Natural killer cell (primary cell): ENCODE measurements around the gene EEFSEC. TPM values are rescaled to one million over a fixed set of nuclear protein-coding genes. Genes with fewer than 3 reads are reported as not detected.

Source experiments
- ATAC-seq, 3 donors: fragments of 150-1000 bp in 2 of 3; fragments of 200-7000 bp in 1 of 3; cut with Tn5 transposase; 1 replicate in 1 of 3; 2 replicates in 2 of 3; pipeline ENCODE4 v1.10.0; 2021; ENCODE audit warnings: mild to moderate bottlenecking in 2 of 3, moderate library complexity in 2 of 3
- DNase-seq, 2 donors: peaks; one replicate each; pipeline versions ENCODE4 v3.0.0 to v3.0.0-alpha.2; 2013 to 2021; ENCODE audit warnings: mixed read lengths in 1 of 2
- H3K27ac ChIP-seq: one replicate; pipeline ENCODE4 v1.5.1; 2013; ENCODE audit warnings: mild to moderate bottlenecking, low read length
- H3K27me3 ChIP-seq: one replicate; pipeline ENCODE4 v1.6.1; 2013; ENCODE audit warnings: low read length; ENCODE audit not compliant: control insufficient read depth, insufficient read depth
- H3K36me3 ChIP-seq: one replicate; pipeline ENCODE4 v1.6.1; 2013; ENCODE audit warnings: low read length; ENCODE audit not compliant: control insufficient read depth, insufficient read depth
- H3K4me1 ChIP-seq: one replicate; pipeline ENCODE4 v1.6.1; 2013; ENCODE audit warnings: low read length; ENCODE audit not compliant: control insufficient read depth, insufficient read depth
- H3K4me3 ChIP-seq: one replicate; pipeline ENCODE4 v1.5.1; 2013; ENCODE audit warnings: low read length
- H3K9me3 ChIP-seq: one replicate; pipeline ENCODE4 v1.6.1; 2013; ENCODE audit warnings: low read length; ENCODE audit not compliant: control insufficient read depth, insufficient read depth
- H3K27ac Mint-ChIP-seq, 2 donors: one replicate each; pipeline ENCODE4 v1.8.0; 2022; ENCODE audit warnings: mild to moderate bottlenecking in 2 of 2, mixed read lengths in 2 of 2, moderate library complexity in 1 of 2
- H3K27me3 Mint-ChIP-seq, 2 donors: one replicate each; pipeline ENCODE4 v1.8.0; 2022; ENCODE audit warnings: low read depth in 2 of 2, mixed read lengths in 2 of 2
- H3K36me3 Mint-ChIP-seq: one replicate; pipeline ENCODE4 v1.8.0; 2022; ENCODE audit warnings: mixed read lengths
- H3K4me1 Mint-ChIP-seq, 2 donors: one replicate each; pipeline ENCODE4 v1.8.0; 2022; ENCODE audit warnings: mixed read lengths in 2 of 2
- H3K4me3 Mint-ChIP-seq: one replicate; pipeline ENCODE4 v1.8.0; 2022; ENCODE audit warnings: mild to moderate bottlenecking, moderate library complexity, mixed read lengths
- H3K9me3 Mint-ChIP-seq, 2 donors: one replicate each; pipeline ENCODE4 v1.8.0; 2022; ENCODE audit warnings: mixed read lengths in 2 of 2
- CTCF ChIP-seq: fragments of 200-600 bp; IDR thresholded peaks from one replicate; pipeline ENCODE4 v1.8.0; 2022; ENCODE audit warnings: antibody characterized with exemption
- WGBS: methylation state at CpG from one replicate; pipeline ENCODE4 v1.1.7; 2013; ENCODE audit warnings: missing lambda C conversion rate; ENCODE audit not compliant: insufficient coverage; 5-methylcytosine and 5-hydroxymethylcytosine counted together
- intact Hi-C: fragments of 100-400 bp; cut with micrococcal nuclease; formaldehyde crosslinking; loops from one replicate; pipeline ENCODE4 v1.14.2; 2022
- total RNA-seq, 4 donors: library from RNA; stranded (reverse); fragments of 120-200 nt in 1 of 4; gene quantifications; one replicate each; pipeline versions ENCODE4 v1.2.3 to v1.2.4, GENCODE V29; 2013 to 2022

EEFSEC gene
- total RNA-seq, 3 donors from 2014 or later (not counting 1 experiment from before 2014, with no cell fraction given): 16.7 to 18.9 (median 17.6) TPM

- Histone ChIP-seq H3K27me3 (no peaks in the 10 kb centered on the region), H3K27ac (no peak overlapping the region), H3K9me3 (no peaks in the 10 kb centered on the region), H3K4me3 (no peak overlapping the region), H3K36me3 (peaks cover 19% of the 10 kb centered on the region), H3K4me1 (no peaks in the 10 kb centered on the region)
- H3K27me3 Mint-ChIP-seq: no peaks in the 10 kb centered on the region
- H3K36me3 Mint-ChIP-seq: no peaks in the 10 kb centered on the region
- ATAC-seq: no peak
- H3K4me1 Mint-ChIP-seq: peaks cover 0 to 8% of the 10 kb centered on the region in 2 donors
- no peak overlapping the region for H3K27ac Mint-ChIP-seq
- 96% methylated on average over 13 of the region's 13 CpGs for WGBS
- intact Hi-C loops: no loop called here
- no peak for TF ChIP-seq CTCF
- H3K9me3 Mint-ChIP-seq: no peaks in the 10 kb centered on the region
- no peak overlapping the region for H3K4me3 Mint-ChIP-seq
- no peak for DNase-seq
Observed at GRCh38 chr3:128340904-128341555, 187.7 kb downstream of the EEFSEC start.

GRCh38 chr3:128341659-128342395 lies 188.5 kb downstream of the EEFSEC start:
- TF ChIP-seq CTCF: no peak
- Mint-ChIP-seq H3K27ac (no peak overlapping the region), H3K36me3 (no peaks in the 10 kb centered on the region), H3K9me3 (no peaks in the 10 kb centered on the region), H3K27me3 (no peaks in the 10 kb centered on the region), H3K4me1 (peaks cover 0 to 3% of the 10 kb centered on the region in 2 donors), H3K4me3 (no peak overlapping the region)
- no peak for DNase-seq
- intact Hi-C loops: no loop called here
- H3K27me3 ChIP-seq: no peaks in the 10 kb centered on the region
- peaks cover 16% of the 10 kb centered on the region for H3K36me3 ChIP-seq
- 96% methylated on average over 12 of the region's 12 CpGs for WGBS
- no peaks in the 10 kb centered on the region for H3K4me1 ChIP-seq
- H3K4me3 ChIP-seq: no peak overlapping the region
- no peak overlapping the region for H3K27ac ChIP-seq
- no peaks in the 10 kb centered on the region for H3K9me3 ChIP-seq
- ATAC-seq: no peak

GRCh38 chr3:128342701-128343180 lies 189.5 kb downstream of the EEFSEC start:
- no peaks in the 10 kb centered on the region for H3K9me3 ChIP-seq
- TF ChIP-seq CTCF: no peak
- no peaks in the 10 kb centered on the region for H3K9me3 Mint-ChIP-seq
- DNase-seq: no peak
- H3K4me1 ChIP-seq: no peaks in the 10 kb centered on the region
- H3K27ac ChIP-seq: no peak overlapping the region
- no peaks in the 10 kb centered on the region for H3K36me3 Mint-ChIP-seq
- 98% methylated on average over 8 of the region's 8 CpGs for WGBS
- H3K4me3 ChIP-seq: no peak overlapping the region
- intact Hi-C loops: no loop called here
- peaks cover 16% of the 10 kb centered on the region for H3K36me3 ChIP-seq
- no peak overlapping the region for H3K4me3 Mint-ChIP-seq
- ATAC-seq: no peak
- no peaks in the 10 kb centered on the region for H3K27me3 ChIP-seq
- no peaks in the 10 kb centered on the region for H3K27me3 Mint-ChIP-seq
- no peak overlapping the region for H3K27ac Mint-ChIP-seq
- peaks cover 0 to 3% of the 10 kb centered on the region in 2 donors for H3K4me1 Mint-ChIP-seq
